Vagina (tissue), 2 donors: Measurements from ENCODE around the gene SORCS2. TPM values are rescaled to one million over a fixed set of nuclear protein-coding genes. Genes with fewer than 3 reads are reported as not detected.
A peak's percentile ranks its signal among the peaks of the same experiment; 100 is the strongest.

ENCODE experiments used
- DNase-seq, 2 donors: peaks; one replicate each; pipeline ENCODE4 v3.0.0-alpha.2; 2017; ENCODE audit errors: extremely low spot score in 2 of 2
- H3K27ac ChIP-seq: fragments of 200-600 bp; sonication (generic); one replicate; pipeline ENCODE4 v1.5.1; 2019
- H3K27me3 ChIP-seq: fragments of 200-600 bp; sonication (generic); one replicate; pipeline ENCODE4 v1.5.1; 2019
- H3K36me3 ChIP-seq, 2 donors: fragments of 200-600 bp; sonication (generic); one replicate each; pipeline ENCODE4 v1.5.1; 2017 to 2019
- H3K4me1 ChIP-seq: fragments of 200-600 bp; sonication (generic); one replicate; pipeline ENCODE4 v1.5.1; 2019
- H3K4me3 ChIP-seq, 2 donors: fragments of 200-600 bp; sonication (generic); 1 replicate in 1 of 2; 2 replicates in 1 of 2; pipeline ENCODE4 v1.5.1; 2016 to 2019
- H3K9me3 ChIP-seq: fragments of 200-600 bp; sonication (generic); one replicate; pipeline ENCODE4 v1.5.1; 2019
- CTCF ChIP-seq, 3 experiments: fragments of 450-650 bp in 2 of 3; fragments of 200-600 bp in 1 of 3; sonication (generic) in 1 of 3; IDR thresholded peaks; one replicate each; pipeline ENCODE4 v1.5.1; 2017 to 2019; ENCODE audit warnings: antibody characterized with exemption in 3 of 3, mild to moderate bottlenecking in 2 of 3, moderate library complexity in 2 of 3
- POLR2A ChIP-seq, 2 donors: fragments of 450-650 bp; IDR thresholded peaks; one replicate each; pipeline ENCODE4 v1.6.1; 2017; ENCODE audit warnings: antibody characterized with exemption in 2 of 2, mild to moderate bottlenecking in 2 of 2, moderate library complexity in 2 of 2
- POLR2AphosphoS5 ChIP-seq, 2 donors: sonication (generic); formaldehyde crosslinking; IDR thresholded peaks; one replicate each; pipeline ENCODE4 v1.9.0; 2017; ENCODE audit warnings: antibody characterized with exemption in 2 of 2, mild to moderate bottlenecking in 2 of 2, low read depth in 1 of 2; ENCODE audit not compliant: insufficient read depth in 1 of 2
- intact Hi-C: fragments of 100-400 bp; cut with DNase I; formaldehyde crosslinking; loops from one replicate; pipeline ENCODE4 v1.15.1; 2023
- total RNA-seq: library from RNA; depleted of rRNA; stranded (reverse); fragments of >200 nt; gene quantifications from one replicate; pipeline ENCODE4 v1.2.3, GENCODE V29; 2016

The SORCS2 gene
- total RNA-seq, 1 donor from 2014 or later, result 5.4 TPM

GRCh38 chr4:7195546-7196287 is 3.4 kb downstream of the SORCS2 start:
- DNase-seq, result no peak
- peaks cover 27% of the 10 kb centered on the region for H3K4me1 ChIP-seq
- TF ChIP-seq CTCF (IDR thresholded peaks at IDR 0.05), result no peak
- TF ChIP-seq POLR2A (IDR thresholded peaks at IDR 0.05), result no peak
- no peaks in the 10 kb centered on the region for H3K36me3 ChIP-seq
- intact Hi-C loops, result no loop called here
- H3K9me3 ChIP-seq, result no peaks in the 10 kb centered on the region
- H3K4me3 ChIP-seq, result no peak overlapping the region
- no peaks in the 10 kb centered on the region for H3K27me3 ChIP-seq
- no peak overlapping the region for H3K27ac ChIP-seq

- H3K4me1 ChIP-seq, result peaks cover 32% of the 10 kb centered on the region
- intact Hi-C loops, result no loop called here
Observed at GRCh38 chr4:7196288-7196651, 3.9 kb downstream of the SORCS2 start.

GRCh38 chr4:7196736-7197135 is 4.4 kb downstream of the SORCS2 start:
- no peaks in the 10 kb centered on the region for H3K27me3 ChIP-seq
- H3K36me3 ChIP-seq, result no peaks in the 10 kb centered on the region
- H3K27ac ChIP-seq, result no peak overlapping the region
- TF ChIP-seq CTCF (IDR thresholded peaks at IDR 0.05) (no peak), POLR2A (IDR thresholded peaks at IDR 0.05) (no peak), POLR2AphosphoS5 (IDR thresholded peaks at IDR 0.05; ENCODE audit: insufficient read depth in 1 of 2, low read depth in 1 of 2) (no peak)
- intact Hi-C loops, result no loop called here
- H3K9me3 ChIP-seq, result no peaks in the 10 kb centered on the region
- DNase-seq, result peak in 1 of 2 donors; percentile 64
- H3K4me3 ChIP-seq, result no peak overlapping the region
- H3K4me1 ChIP-seq, result peaks cover 35% of the 10 kb centered on the region

More at GRCh38 chr4:7196288-7196651, 3.9 kb downstream of the SORCS2 start:
- no peaks in the 10 kb centered on the region for H3K36me3 ChIP-seq
- peak in 1 of 2 donors; percentile 72 for DNase-seq
- no peaks in the 10 kb centered on the region for H3K9me3 ChIP-seq
- H3K27ac ChIP-seq, result no peak overlapping the region
- H3K4me3 ChIP-seq, result no peak overlapping the region
- TF ChIP-seq POLR2A (IDR thresholded peaks at IDR 0.05) (no peak), CTCF (IDR thresholded peaks at IDR 0.05) (no peak), POLR2AphosphoS5 (IDR thresholded peaks at IDR 0.05; ENCODE audit: insufficient read depth in 1 of 2, low read depth in 1 of 2) (no peak)
- H3K27me3 ChIP-seq, result no peaks in the 10 kb centered on the region

GRCh38 chr4:7197910-7198309 is 5.6 kb downstream of the SORCS2 start:
- no peaks in the 10 kb centered on the region for H3K36me3 ChIP-seq
- peak overlapping the region; percentile 4 for H3K27ac ChIP-seq
- peak in 1 of 2 donors; percentile 77 for DNase-seq
- peaks cover 34% of the 10 kb centered on the region for H3K4me1 ChIP-seq
- intact Hi-C loops, result no loop called here
- TF ChIP-seq POLR2A (IDR thresholded peaks at IDR 0.05), result no peak
- no peak for TF ChIP-seq CTCF (IDR thresholded peaks at IDR 0.05)
- TF ChIP-seq POLR2AphosphoS5 (IDR thresholded peaks at IDR 0.05; ENCODE audit: insufficient read depth in 1 of 2, low read depth in 1 of 2), result no peak
- H3K9me3 ChIP-seq, result no peaks in the 10 kb centered on the region
- no peak overlapping the region for H3K4me3 ChIP-seq
- no peaks in the 10 kb centered on the region for H3K27me3 ChIP-seq

- H3K4me1 ChIP-seq, result peaks cover 30% of the 10 kb centered on the region
- TF ChIP-seq POLR2AphosphoS5 (IDR thresholded peaks at IDR 0.05; ENCODE audit: insufficient read depth in 1 of 2, low read depth in 1 of 2), result no peak
- TF ChIP-seq CTCF (IDR thresholded peaks at IDR 0.05), result no peak
- no peak for TF ChIP-seq POLR2A (IDR thresholded peaks at IDR 0.05)
- no peaks in the 10 kb centered on the region for H3K36me3 ChIP-seq
- H3K27ac ChIP-seq, result peak overlapping the region; percentile 4
- intact Hi-C loops, result no loop called here
- H3K4me3 ChIP-seq, result no peak overlapping the region
- no peaks in the 10 kb centered on the region for H3K27me3 ChIP-seq
- DNase-seq, result peak in 1 of 2 donors; percentile 81
- H3K9me3 ChIP-seq, result no peaks in the 10 kb centered on the region
Observed at GRCh38 chr4:7198440-7199128, 6.2 kb downstream of the SORCS2 start.
